ENCODE results near the gene IL13RA2. TPM values are rescaled to one million over a fixed set of nuclear protein-coding genes. Genes with fewer than 3 reads are reported as not detected.

The IL13RA2 gene
- total and polyA plus RNA-seq, 4 donors = 1.9 to 5.4 (median 2.8) TPM

DNA sequence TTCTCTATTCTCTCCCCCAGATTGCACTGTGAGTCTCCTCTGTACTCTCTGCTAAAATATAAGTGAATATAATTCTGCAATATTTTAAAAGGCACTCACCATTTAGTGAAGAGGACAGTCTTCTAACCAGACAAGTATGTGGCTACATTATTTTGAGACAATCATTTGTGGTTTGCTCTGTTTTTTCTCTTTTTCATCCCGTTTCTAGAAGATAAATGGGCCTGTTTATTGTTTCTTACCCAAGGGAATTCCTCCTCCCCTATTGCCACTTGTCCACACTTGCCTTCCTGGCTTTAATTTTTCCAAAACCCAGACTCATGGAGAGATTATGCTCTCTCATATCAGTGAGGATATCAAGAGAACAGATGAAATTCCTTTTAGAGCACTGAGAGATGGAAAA lies 18.6 kb upstream of the IL13RA2 start:
- no peaks in the 10 kb centered on the region for H3K27me3 ChIP-seq (ENCODE audit: control insufficient read depth in 4 of 4, insufficient read depth in 4 of 4, low read length in 3 of 4)
- H3K9ac ChIP-seq (ENCODE audit: low read depth in 1 of 2, low read length in 2 of 2) = no peak overlapping the region
- no peaks in the 10 kb centered on the region for H3K36me3 ChIP-seq (ENCODE audit: control insufficient read depth in 4 of 4, insufficient read depth in 3 of 4, low read depth in 1 of 4, low read length in 3 of 4)
- no peak for DNase-seq (ENCODE audit: low spot score)
- TF ChIP-seq EGR1 (IDR thresholded peaks at IDR 0.05; ENCODE audit: low read depth in 2 of 2) = no peak
- TF ChIP-seq SP1 (IDR thresholded peaks at IDR 0.05) = no peak
- TF ChIP-seq YY1 (IDR thresholded peaks at IDR 0.05) = no peak
- no peak for TF ChIP-seq RXRA (IDR thresholded peaks at IDR 0.05)
- TF ChIP-seq NR2F2 (IDR thresholded peaks at IDR 0.05) = no peak
- TF ChIP-seq, protein P1, sequence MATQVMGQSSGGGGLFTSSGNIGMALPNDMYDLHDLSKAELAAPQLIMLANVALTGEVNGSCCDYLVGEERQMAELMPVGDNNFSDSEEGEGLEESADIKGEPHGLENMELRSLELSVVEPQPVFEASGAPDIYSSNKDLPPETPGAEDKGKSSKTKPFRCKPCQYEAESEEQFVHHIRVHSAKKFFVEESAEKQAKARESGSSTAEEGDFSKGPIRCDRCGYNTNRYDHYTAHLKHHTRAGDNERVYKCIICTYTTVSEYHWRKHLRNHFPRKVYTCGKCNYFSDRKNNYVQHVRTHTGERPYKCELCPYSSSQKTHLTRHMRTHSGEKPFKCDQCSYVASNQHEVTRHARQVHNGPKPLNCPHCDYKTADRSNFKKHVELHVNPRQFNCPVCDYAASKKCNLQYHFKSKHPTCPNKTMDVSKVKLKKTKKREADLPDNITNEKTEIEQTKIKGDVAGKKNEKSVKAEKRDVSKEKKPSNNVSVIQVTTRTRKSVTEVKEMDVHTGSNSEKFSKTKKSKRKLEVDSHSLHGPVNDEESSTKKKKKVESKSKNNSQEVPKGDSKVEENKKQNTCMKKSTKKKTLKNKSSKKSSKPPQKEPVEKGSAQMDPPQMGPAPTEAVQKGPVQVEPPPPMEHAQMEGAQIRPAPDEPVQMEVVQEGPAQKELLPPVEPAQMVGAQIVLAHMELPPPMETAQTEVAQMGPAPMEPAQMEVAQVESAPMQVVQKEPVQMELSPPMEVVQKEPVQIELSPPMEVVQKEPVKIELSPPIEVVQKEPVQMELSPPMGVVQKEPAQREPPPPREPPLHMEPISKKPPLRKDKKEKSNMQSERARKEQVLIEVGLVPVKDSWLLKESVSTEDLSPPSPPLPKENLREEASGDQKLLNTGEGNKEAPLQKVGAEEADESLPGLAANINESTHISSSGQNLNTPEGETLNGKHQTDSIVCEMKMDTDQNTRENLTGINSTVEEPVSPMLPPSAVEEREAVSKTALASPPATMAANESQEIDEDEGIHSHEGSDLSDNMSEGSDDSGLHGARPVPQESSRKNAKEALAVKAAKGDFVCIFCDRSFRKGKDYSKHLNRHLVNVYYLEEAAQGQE (IDR thresholded peaks at IDR 0.05) = no peak
- TF ChIP-seq HNF4G (IDR thresholded peaks at IDR 0.05) = no peak
- TF ChIP-seq GABPA (IDR thresholded peaks at IDR 0.05 in 1 of 2, conservative IDR thresholded peaks at IDR 0.05 in 1 of 2) = no peak
- TF ChIP-seq, protein P2, sequence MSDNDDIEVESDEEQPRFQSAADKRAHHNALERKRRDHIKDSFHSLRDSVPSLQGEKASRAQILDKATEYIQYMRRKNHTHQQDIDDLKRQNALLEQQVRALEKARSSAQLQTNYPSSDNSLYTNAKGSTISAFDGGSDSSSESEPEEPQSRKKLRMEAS (IDR thresholded peaks at IDR 0.05) = no peak
- TF ChIP-seq HNF4A (conservative IDR thresholded peaks at IDR 0.05) = no peak
- no peak overlapping the region for H3K27ac ChIP-seq (ENCODE audit: low read depth in 1 of 2, low read length in 2 of 2)
- no peaks in the 10 kb centered on the region for H3K4me1 ChIP-seq (ENCODE audit: control insufficient read depth in 4 of 4, insufficient read depth in 4 of 4, low read length in 3 of 4)
- H3K9me3 ChIP-seq (ENCODE audit: control insufficient read depth in 4 of 4, low read length in 3 of 4) = no peaks in the 10 kb centered on the region
- 31% methylated on average over 1 of the region's 1 CpG for WGBS
- no peak overlapping the region for H3K4me3 ChIP-seq (ENCODE audit: low read depth in 1 of 3, low read length in 3 of 3)

DNA sequence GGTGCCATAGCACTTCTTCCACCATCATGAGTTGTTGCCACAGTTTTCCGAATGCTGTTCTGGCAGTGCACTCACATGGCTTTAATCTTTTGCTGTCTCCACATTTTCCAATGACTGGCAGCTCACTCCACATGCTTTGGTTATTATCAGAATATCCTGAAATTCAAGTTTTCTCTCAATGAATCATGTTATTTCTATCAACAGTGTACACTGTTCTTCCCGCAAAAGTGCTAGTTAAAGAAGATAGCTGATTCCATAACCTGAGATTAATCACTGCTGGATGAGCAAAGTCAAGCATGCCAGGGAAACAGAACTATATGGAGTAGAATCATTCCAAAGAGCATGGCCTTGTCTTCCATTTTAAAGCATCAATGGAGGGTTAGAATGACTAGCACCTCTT lies 14.6 kb upstream of the IL13RA2 start:
- Histone ChIP-seq H3K9ac (ENCODE audit: low read depth in 1 of 2, low read length in 2 of 2) (no peak overlapping the region), H3K4me1 (ENCODE audit: control insufficient read depth in 4 of 4, insufficient read depth in 4 of 4, low read length in 3 of 4) (no peaks in the 10 kb centered on the region), H3K9me3 (ENCODE audit: control insufficient read depth in 4 of 4, low read length in 3 of 4) (no peaks in the 10 kb centered on the region), H3K27ac (ENCODE audit: low read depth in 1 of 2, low read length in 2 of 2) (no peak overlapping the region), H3K4me3 (ENCODE audit: low read depth in 1 of 3, low read length in 3 of 3) (no peak overlapping the region), H3K27me3 (ENCODE audit: control insufficient read depth in 4 of 4, insufficient read depth in 4 of 4, low read length in 3 of 4) (no peaks in the 10 kb centered on the region), H3K36me3 (ENCODE audit: control insufficient read depth in 4 of 4, insufficient read depth in 3 of 4, low read depth in 1 of 4, low read length in 3 of 4) (no peaks in the 10 kb centered on the region)
- TF ChIP-seq, protein P3, sequence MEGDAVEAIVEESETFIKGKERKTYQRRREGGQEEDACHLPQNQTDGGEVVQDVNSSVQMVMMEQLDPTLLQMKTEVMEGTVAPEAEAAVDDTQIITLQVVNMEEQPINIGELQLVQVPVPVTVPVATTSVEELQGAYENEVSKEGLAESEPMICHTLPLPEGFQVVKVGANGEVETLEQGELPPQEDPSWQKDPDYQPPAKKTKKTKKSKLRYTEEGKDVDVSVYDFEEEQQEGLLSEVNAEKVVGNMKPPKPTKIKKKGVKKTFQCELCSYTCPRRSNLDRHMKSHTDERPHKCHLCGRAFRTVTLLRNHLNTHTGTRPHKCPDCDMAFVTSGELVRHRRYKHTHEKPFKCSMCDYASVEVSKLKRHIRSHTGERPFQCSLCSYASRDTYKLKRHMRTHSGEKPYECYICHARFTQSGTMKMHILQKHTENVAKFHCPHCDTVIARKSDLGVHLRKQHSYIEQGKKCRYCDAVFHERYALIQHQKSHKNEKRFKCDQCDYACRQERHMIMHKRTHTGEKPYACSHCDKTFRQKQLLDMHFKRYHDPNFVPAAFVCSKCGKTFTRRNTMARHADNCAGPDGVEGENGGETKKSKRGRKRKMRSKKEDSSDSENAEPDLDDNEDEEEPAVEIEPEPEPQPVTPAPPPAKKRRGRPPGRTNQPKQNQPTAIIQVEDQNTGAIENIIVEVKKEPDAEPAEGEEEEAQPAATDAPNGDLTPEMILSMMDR (IDR thresholded peaks at IDR 0.05; ENCODE audit: low read depth, low read length, missing input control) = no peak
- TF ChIP-seq RXRA (IDR thresholded peaks at IDR 0.05) (no peak), YY1 (IDR thresholded peaks at IDR 0.05) (no peak), RAD21 (IDR thresholded peaks at IDR 0.05) (no peak), NR2F2 (IDR thresholded peaks at IDR 0.05) (no peak), FOXA2 (IDR thresholded peaks at IDR 0.05) (no peak), HNF4A (conservative IDR thresholded peaks at IDR 0.05) (no peak), EGR1 (IDR thresholded peaks at IDR 0.05; ENCODE audit: low read depth in 2 of 2) (no peak), JUND (IDR thresholded peaks at IDR 0.05) (no peak), FOXA1 (IDR thresholded peaks at IDR 0.05) (no peak)
- TF ChIP-seq, protein P2 (IDR thresholded peaks at IDR 0.05) = no peak
- TF ChIP-seq, protein P1 (IDR thresholded peaks at IDR 0.05) = no peak
- WGBS = 80% methylated on average over 2 of the region's 2 CpGs
- no peak for DNase-seq (ENCODE audit: low spot score)
